Measurements from ENCODE around the gene TNS2. TPM values are rescaled to one million over a fixed set of nuclear protein-coding genes. Genes with fewer than 3 reads are reported as not detected.

Gene TNS2
- total and polyA plus RNA-seq, 2 of the 13 experiments (the other 11 are each of a cell fraction or from before 2014, with no cell fraction given): 8.9 to 20.4 TPM

- TF ChIP-seq TBL1XR1 (IDR thresholded peaks at IDR 0.05; ENCODE audit: borderline replicate concordance, low read length, partially characterized antibody) (no peak), MAFG (CRISPR knock-in tag; IDR thresholded peaks at IDR 0.05) (no peak), ARNTL (CRISPR knock-in tag; IDR thresholded peaks at IDR 0.05) (peak; percentile 22; the same call in 1 of the 2 replicates), PTBP1 (IDR thresholded peaks at IDR 0.05; ENCODE audit: low read depth, low read length, poor library complexity, severe bottlenecking) (no peak), ZNF451 (CRISPR knock-in tag; IDR thresholded peaks at IDR 0.05) (0 out of 2 replicates have a peak, but pooled peaks have one; percentile 71), BHLHE40 (IDR thresholded peaks at IDR 0.05; ENCODE audit: low read length) (no peak), MXD3 (CRISPR knock-in tag; IDR thresholded peaks at IDR 0.05) (no peak; the same call in 1 of the 2 replicates), ZFP90 (CRISPR knock-in tag; IDR thresholded peaks at IDR 0.05; ENCODE audit: borderline replicate concordance) (no peak; the same call in 1 of the 2 replicates), ZKSCAN5 (CRISPR knock-in tag; IDR thresholded peaks at IDR 0.05) (no peak), ZNF724P (CRISPR knock-in tag; IDR thresholded peaks at IDR 0.05; ENCODE audit: borderline replicate concordance) (no peak), BORCS8-MEF2B (CRISPR knock-in tag; IDR thresholded peaks at IDR 0.05) (no peak), ATF7 (IDR thresholded peaks at IDR 0.05) (no peak), ATF7 (CRISPR knock-in tag; IDR thresholded peaks at IDR 0.05) (no peak), ELK4 (CRISPR knock-in tag; IDR thresholded peaks at IDR 0.05; ENCODE audit: borderline replicate concordance) (no peak), ZNF34 (CRISPR knock-in tag; IDR thresholded peaks at IDR 0.05; ENCODE audit: borderline replicate concordance) (0 out of 2 replicates have a peak, but pooled peaks have one; percentile 54), ZHX1 (CRISPR knock-in tag; IDR thresholded peaks at IDR 0.05; ENCODE audit: low read depth) (no peak), REXO4 (CRISPR knock-in tag; IDR thresholded peaks at IDR 0.05; ENCODE audit: borderline replicate concordance) (no peak), ZNF605 (CRISPR knock-in tag; IDR thresholded peaks at IDR 0.05) (peak; percentile 69; the same call in 1 of the 2 replicates), RCOR2 (CRISPR knock-in tag; IDR thresholded peaks at IDR 0.05) (no peak)
These were observed 47.9 kb downstream of the TNS2 start, which contains the start of gene IGFBP6 (continued) for GRCh38 chr12:53097564-53098353.

Measured in HepG2 (cell line).